WTC11 (cell line): ENCODE results near the gene NDUFA12. TPM values are rescaled to one million over a fixed set of nuclear protein-coding genes. Genes with fewer than 3 reads are reported as not detected.
A peak's percentile ranks its signal among the peaks of the same experiment; 100 is the strongest.

ENCODE experiments used
- ATAC-seq: fragments of 200-7000 bp; cut with Tn5 transposase; 2 replicates; pipeline ENCODE4 v1.10.0; 2021; ENCODE audit warnings: mild to moderate bottlenecking, moderate library complexity
- CTCF ChIA-PET: fragments of 300-600 bp; sonication (Branson Sonifier 250); formaldehyde crosslinking; loops from one replicate; lab custom pipeline; 2021; ENCODE audit warnings: antibody characterized with exemption; lab: Charles Lee
- POLR2A ChIA-PET: fragments of 350-600 bp; sonication (Branson Sonifier 250); formaldehyde crosslinking; loops from one replicate; lab custom pipeline; 2021; ENCODE audit warnings: antibody characterized with exemption; lab: Charles Lee
- DNase-seq: peaks from one replicate; pipeline ENCODE4 v3.0.0; 2021; ENCODE audit warnings: low spot score
- H3K27ac Mint-ChIP-seq: 2 replicates; pipeline ENCODE4 v1.8.0; 2021; ENCODE audit warnings: mixed read lengths
- H3K27me3 Mint-ChIP-seq: 2 replicates; pipeline ENCODE4 v1.8.0; 2021; ENCODE audit warnings: low read depth, mild to moderate bottlenecking, moderate library complexity, mixed read lengths
- H3K36me3 Mint-ChIP-seq: 2 replicates; pipeline ENCODE4 v1.8.0; 2021; ENCODE audit warnings: mixed read lengths
- H3K4me1 Mint-ChIP-seq: 2 replicates; pipeline ENCODE4 v1.8.0; 2022; ENCODE audit warnings: mixed read lengths
- H3K4me3 Mint-ChIP-seq: 2 replicates; pipeline ENCODE4 v1.8.0; 2021; ENCODE audit warnings: mild to moderate bottlenecking, moderate library complexity, mixed read lengths
- H3K9me3 Mint-ChIP-seq: 2 replicates; pipeline ENCODE4 v1.8.0; 2021; ENCODE audit warnings: mixed read lengths
- E2F4 ChIP-seq: sonication (generic); formaldehyde crosslinking; IDR thresholded peaks from 2 replicates; pipeline ENCODE4 v1.8.1; 2022; ENCODE audit warnings: low read depth, mild to moderate bottlenecking, moderate library complexity, missing genetic modification reagents, borderline replicate concordance
- ELF4 ChIP-seq: sonication (generic); formaldehyde crosslinking; IDR thresholded peaks from 2 replicates; pipeline ENCODE4 v1.8.1; 2022; ENCODE audit warnings: low read depth, mild to moderate bottlenecking, moderate library complexity, missing genetic modification reagents
- EMX1 ChIP-seq: fragments of 250-450 bp; sonication (Bioruptor Pico); IDR thresholded peaks from 2 replicates; pipeline ENCODE4 v1.8.0; 2021; ENCODE audit warnings: mild to moderate bottlenecking
- FOXP1 ChIP-seq: sonication (generic); formaldehyde crosslinking; IDR thresholded peaks from 2 replicates; pipeline ENCODE4 v1.8.0; 2022; ENCODE audit warnings: missing genetic modification reagents, mild to moderate bottlenecking, moderate library complexity, borderline replicate concordance
- IRF1 ChIP-seq: sonication (generic); formaldehyde crosslinking; IDR thresholded peaks from 2 replicates; pipeline ENCODE4 v1.8.0; 2023; ENCODE audit warnings: missing genetic modification reagents
- PRDM15 ChIP-seq: sonication (generic); formaldehyde crosslinking; IDR thresholded peaks from 2 replicates; pipeline ENCODE4 v1.8.0; 2022; ENCODE audit warnings: missing genetic modification reagents
- PREB ChIP-seq: sonication (generic); formaldehyde crosslinking; IDR thresholded peaks from 2 replicates; pipeline ENCODE4 v1.8.1; 2022; ENCODE audit warnings: mild to moderate bottlenecking, missing genetic modification reagents, moderate library complexity, borderline replicate concordance
- TEAD1 ChIP-seq: sonication (generic); formaldehyde crosslinking; IDR thresholded peaks from 2 replicates; pipeline ENCODE4 v1.8.0; 2022; ENCODE audit warnings: mild to moderate bottlenecking, missing genetic modification reagents
- TEAD4 ChIP-seq: sonication (generic); formaldehyde crosslinking; IDR thresholded peaks from 2 replicates; pipeline ENCODE4 v1.8.0; 2022; ENCODE audit warnings: mild to moderate bottlenecking, missing genetic modification reagents
- ZBTB43 ChIP-seq: sonication (generic); formaldehyde crosslinking; IDR thresholded peaks from 2 replicates; pipeline ENCODE4 v1.8.1; 2023; ENCODE audit warnings: mild to moderate bottlenecking, missing genetic modification reagents
- ZNF281 ChIP-seq: sonication (generic); formaldehyde crosslinking; IDR thresholded peaks from 2 replicates; pipeline ENCODE4 v1.8.0; 2023; ENCODE audit warnings: mild to moderate bottlenecking, missing genetic modification reagents
- ZNF423 ChIP-seq: fragments of 250-450 bp; sonication (Bioruptor Pico); IDR thresholded peaks from 2 replicates; pipeline ENCODE4 v2.1.2; 2022; ENCODE audit warnings: mild to moderate bottlenecking, moderate library complexity
- ZNF425 ChIP-seq: fragments of 250-450 bp; sonication (Bioruptor Pico); conservative IDR thresholded peaks from 2 replicates; pipeline ENCODE4 v1.9.0; 2021; ENCODE audit warnings: mild to moderate bottlenecking
- total RNA-seq: library from RNA; stranded (reverse); gene quantifications from 3 replicates; pipeline ENCODE4 v1.2.3, GENCODE V29; 2021

Gene NDUFA12
- total RNA-seq, 1 experiment from 2014 or later, result 87.3 TPM

- TF ChIP-seq ZBTB43 (no peak), ZNF423 (no peak)
Measured at GRCh38 chr12:94952325-94952724, 51.2 kb downstream of the NDUFA12 start (continued).

- TF ChIP-seq ZNF425 (CRISPR knock-in tag), result no peak
- TF ChIP-seq IRF1 (CRISPR knock-in tag), result no peak
- TF ChIP-seq ZNF281 (CRISPR knock-in tag), result no peak
- no peak for TF ChIP-seq TEAD4 (CRISPR knock-in tag)
- no peak for TF ChIP-seq TEAD1 (CRISPR knock-in tag)
- no peak for TF ChIP-seq E2F4 (CRISPR knock-in tag)
- no peak for TF ChIP-seq EMX1 (CRISPR knock-in tag)
- TF ChIP-seq ELF4 (CRISPR knock-in tag), result no peak
- DNase-seq (no peak), ATAC-seq (no peak)
- no peaks in the 10 kb centered on the region; the same call in 1 of the 2 replicates for H3K27me3 Mint-ChIP-seq
- ChIA-PET POLR2A (no interaction called here), CTCF (interaction anchor here (0.6 to 1.9 kb wide), 2 partner anchors 12 to 383 kb away, joined by 4 to 8 read pairs; no protein-coding TSS in a partner anchor)
- H3K9me3 Mint-ChIP-seq, result no peaks in the 10 kb centered on the region
- H3K4me1 Mint-ChIP-seq, result peaks cover 3% of the 10 kb centered on the region; the same call in 1 of the 2 replicates
- H3K27ac Mint-ChIP-seq, result peak overlapping the region; percentile 15; the same call in 1 of the 2 replicates
- H3K4me3 Mint-ChIP-seq, result no peak overlapping the region
- H3K36me3 Mint-ChIP-seq, result no peaks in the 10 kb centered on the region
Measured at GRCh38 chr12:94951071-94951934, 52.2 kb downstream of the NDUFA12 start.

GRCh38 chr12:94948232-94948810, 55.2 kb downstream of the NDUFA12 start:
- DNase-seq (no peak), ATAC-seq (no peak)
- Mint-ChIP-seq H3K27ac (no peak overlapping the region), H3K4me3 (no peak overlapping the region), H3K36me3 (no peaks in the 10 kb centered on the region), H3K4me1 (no peaks in the 10 kb centered on the region), H3K27me3 (no peaks in the 10 kb centered on the region), H3K9me3 (peaks cover 4% of the 10 kb centered on the region; the same call in 1 of the 2 replicates)
- ChIA-PET POLR2A (no interaction called here), CTCF (no interaction called here)
- TF ChIP-seq E2F4 (CRISPR knock-in tag) (no peak), ELF4 (CRISPR knock-in tag) (no peak), PREB (no peak), FOXP1 (CRISPR knock-in tag) (no peak), PRDM15 (CRISPR knock-in tag) (no peak)
